ENCODE results near the gene OPN1SW. TPM values are rescaled to one million over a fixed set of nuclear protein-coding genes. Genes with fewer than 3 reads are reported as not detected.
A peak's percentile ranks its signal among the peaks of the same experiment; 100 is the strongest.

OPN1SW gene
- total RNA-seq, 1 experiment from 2014 or later, result not detected

DNA sequence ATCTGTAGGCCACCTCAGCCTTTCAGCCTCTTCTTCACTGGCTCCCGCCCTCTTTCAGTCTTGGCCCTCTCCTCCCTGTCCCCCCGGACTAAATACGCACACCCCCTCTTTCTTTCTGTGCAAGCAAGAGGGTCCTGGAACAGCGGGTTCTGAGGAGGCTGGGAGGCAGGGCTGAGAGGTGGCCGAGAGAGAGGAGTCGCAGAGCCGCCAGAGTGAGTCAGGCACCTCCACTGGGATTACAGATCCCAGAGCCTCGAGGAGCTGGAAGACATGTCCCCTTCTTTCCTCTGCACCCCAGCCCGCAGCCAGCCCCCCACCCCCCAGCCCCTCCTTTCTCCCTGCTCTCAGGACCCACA is 16.4 kb upstream of the OPN1SW start:
- H3K27ac ChIP-seq (ENCODE audit: low read length), result no peak overlapping the region; the same call in 1 of the 2 replicates
- H3K4me3 ChIP-seq (ENCODE audit: low read length), result peak overlapping the region; percentile 97
- H3K79me2 ChIP-seq (ENCODE audit: low read length), result peaks cover 5% of the 10 kb centered on the region; the same call in 1 of the 2 replicates
- DNase-seq, result peak; percentile 48
- H4K20me1 ChIP-seq (ENCODE audit: insufficient read depth, low read depth, low read length), result no peaks in the 10 kb centered on the region
- peak overlapping the region; percentile 91 for H3K4me2 ChIP-seq (ENCODE audit: low read depth, low read length, poor library complexity, severe bottlenecking)
- H3K4me1 ChIP-seq (ENCODE audit: low read length), result peaks cover 19% of the 10 kb centered on the region
- H2AFZ ChIP-seq (ENCODE audit: low read length), result peak overlapping the region; percentile 97
- peak overlapping the region; percentile 93 for H3K9ac ChIP-seq (ENCODE audit: low read length)
- H3K9me2 ChIP-seq (replicated peaks; ENCODE audit: insufficient read depth, low read length), result no peaks in the 10 kb centered on the region
- no peaks in the 10 kb centered on the region for H3K27me3 ChIP-seq (ENCODE audit: low read length)
- H3K36me3 ChIP-seq (ENCODE audit: insufficient read depth, low read length), result no peaks in the 10 kb centered on the region
- no peaks in the 10 kb centered on the region for H3K9me3 ChIP-seq (ENCODE audit: low read length)

GRCh38 chr7:128791121-128791971 is 15.8 kb upstream of the OPN1SW start, which contains the start of gene CCDC136:
TSS of gene CCDC136 (plus strand) at chr7:128791968. CDS start at chr7:128792412, 444 bp downstream.
- Histone ChIP-seq H3K4me1 (ENCODE audit: low read length) (peaks cover 19% of the 10 kb centered on the region), H4K20me1 (ENCODE audit: insufficient read depth, low read depth, low read length) (no peaks in the 10 kb centered on the region), H3K9ac (ENCODE audit: low read length) (peak within 1 kb of the TSS; percentile 93), H3K27me3 (ENCODE audit: low read length) (no peaks in the 10 kb centered on the region), H3K4me2 (ENCODE audit: low read depth, low read length, poor library complexity, severe bottlenecking) (peak within 1 kb of the TSS; percentile 91), H3K9me3 (ENCODE audit: low read length) (no peaks in the 10 kb centered on the region), H3K79me2 (ENCODE audit: low read length) (peaks cover 5% of the 10 kb centered on the region; the same call in 1 of the 2 replicates), H3K27ac (ENCODE audit: low read length) (no peak within 1 kb of the TSS; the same call in 1 of the 2 replicates), H3K36me3 (ENCODE audit: insufficient read depth, low read length) (no peaks in the 10 kb centered on the region), H3K4me3 (ENCODE audit: low read length) (peak within 1 kb of the TSS; percentile 97), H2AFZ (ENCODE audit: low read length) (peak within 1 kb of the TSS; percentile 97), H3K9me2 (replicated peaks; ENCODE audit: insufficient read depth, low read length) (no peaks in the 10 kb centered on the region)
- peak; percentile 89 for DNase-seq

- no peak overlapping the region for H3K27ac ChIP-seq (ENCODE audit: low read length)
- no peaks in the 10 kb centered on the region for H3K36me3 ChIP-seq (ENCODE audit: insufficient read depth, low read length)
Observed at GRCh38 chr7:128790315-128791041, 14.9 kb upstream of the OPN1SW start.

GRCh38 chr7:128788446-128789412 is 13.1 kb upstream of the OPN1SW start:
- H2AFZ ChIP-seq (ENCODE audit: low read length), result no peak overlapping the region
- no peak overlapping the region for H3K9ac ChIP-seq (ENCODE audit: low read length)
- no peak overlapping the region for H3K27ac ChIP-seq (ENCODE audit: low read length)
- H3K27me3 ChIP-seq (ENCODE audit: low read length), result no peaks in the 10 kb centered on the region
- H3K9me3 ChIP-seq (ENCODE audit: low read length), result no peaks in the 10 kb centered on the region
- H3K79me2 ChIP-seq (ENCODE audit: low read length), result peaks cover 5% of the 10 kb centered on the region; the same call in 1 of the 2 replicates
- no peaks in the 10 kb centered on the region for H4K20me1 ChIP-seq (ENCODE audit: insufficient read depth, low read depth, low read length)
- H3K36me3 ChIP-seq (ENCODE audit: insufficient read depth, low read length), result no peaks in the 10 kb centered on the region
- DNase-seq, result no peak
- no peak overlapping the region for H3K4me3 ChIP-seq (ENCODE audit: low read length)
- no peak overlapping the region for H3K4me2 ChIP-seq (ENCODE audit: low read depth, low read length, poor library complexity, severe bottlenecking)
- H3K9me2 ChIP-seq (replicated peaks; ENCODE audit: insufficient read depth, low read length), result no peaks in the 10 kb centered on the region
- H3K4me1 ChIP-seq (ENCODE audit: low read length), result peaks cover 19% of the 10 kb centered on the region

More at GRCh38 chr7:128790315-128791041, 14.9 kb upstream of the OPN1SW start:
- no peak for DNase-seq
- Histone ChIP-seq H3K27me3 (ENCODE audit: low read length) (no peaks in the 10 kb centered on the region), H3K4me3 (ENCODE audit: low read length) (peak overlapping the region; percentile 97), H4K20me1 (ENCODE audit: insufficient read depth, low read depth, low read length) (no peaks in the 10 kb centered on the region), H3K9me2 (replicated peaks; ENCODE audit: insufficient read depth, low read length) (no peaks in the 10 kb centered on the region), H2AFZ (ENCODE audit: low read length) (peak overlapping the region; percentile 82; the same call in 1 of the 2 replicates), H3K9me3 (ENCODE audit: low read length) (no peaks in the 10 kb centered on the region), H3K79me2 (ENCODE audit: low read length) (peaks cover 5% of the 10 kb centered on the region; the same call in 1 of the 2 replicates), H3K4me1 (ENCODE audit: low read length) (peaks cover 19% of the 10 kb centered on the region), H3K9ac (ENCODE audit: low read length) (peak overlapping the region; percentile 93), H3K4me2 (ENCODE audit: low read depth, low read length, poor library complexity, severe bottlenecking) (peak overlapping the region; percentile 91)

DNA sequence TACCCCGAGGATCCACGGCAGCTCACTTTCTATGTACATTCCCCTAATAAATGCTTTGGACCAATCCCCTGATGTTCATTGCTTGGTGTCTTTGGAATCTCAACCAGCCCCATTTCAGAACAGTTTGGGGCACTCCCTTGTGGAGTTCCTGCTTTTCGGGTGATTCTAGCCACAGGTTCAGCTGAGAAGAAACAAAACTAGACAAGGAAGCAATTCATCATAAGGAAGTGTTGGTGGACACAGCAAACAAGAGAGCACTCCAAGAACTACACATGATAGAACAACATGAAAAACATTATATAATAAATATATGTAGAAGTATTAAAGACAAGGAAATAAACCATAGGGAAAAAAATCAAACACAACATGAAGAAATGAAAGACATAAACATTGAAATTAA is 10.1 kb upstream of the OPN1SW start:
- no peaks in the 10 kb centered on the region for H3K9me3 ChIP-seq (ENCODE audit: low read length)
- H4K20me1 ChIP-seq (ENCODE audit: insufficient read depth, low read depth, low read length), result no peaks in the 10 kb centered on the region
- no peak overlapping the region for H3K4me3 ChIP-seq (ENCODE audit: low read length)
- DNase-seq, result no peak
- no peak overlapping the region for H3K9ac ChIP-seq (ENCODE audit: low read length)
- H3K9me2 ChIP-seq (replicated peaks; ENCODE audit: insufficient read depth, low read length), result no peaks in the 10 kb centered on the region
- no peak overlapping the region for H2AFZ ChIP-seq (ENCODE audit: low read length)
- H3K27me3 ChIP-seq (ENCODE audit: low read length), result no peaks in the 10 kb centered on the region
- no peaks in the 10 kb centered on the region for H3K36me3 ChIP-seq (ENCODE audit: insufficient read depth, low read length)
- H3K27ac ChIP-seq (ENCODE audit: low read length), result no peak overlapping the region
- H3K79me2 ChIP-seq (ENCODE audit: low read length), result no peaks in the 10 kb centered on the region
- no peak overlapping the region for H3K4me2 ChIP-seq (ENCODE audit: low read depth, low read length, poor library complexity, severe bottlenecking)
- peaks cover 3% of the 10 kb centered on the region for H3K4me1 ChIP-seq (ENCODE audit: low read length)

- no peak overlapping the region for H3K4me2 ChIP-seq (ENCODE audit: low read depth, low read length, poor library complexity, severe bottlenecking)
- H3K9me2 ChIP-seq (replicated peaks; ENCODE audit: insufficient read depth, low read length), result no peaks in the 10 kb centered on the region
- no peak overlapping the region for H3K9ac ChIP-seq (ENCODE audit: low read length)
- no peaks in the 10 kb centered on the region for H3K36me3 ChIP-seq (ENCODE audit: insufficient read depth, low read length)
- no peaks in the 10 kb centered on the region for H3K79me2 ChIP-seq (ENCODE audit: low read length)
- H3K27ac ChIP-seq (ENCODE audit: low read length), result no peak overlapping the region
- H4K20me1 ChIP-seq (ENCODE audit: insufficient read depth, low read depth, low read length), result no peaks in the 10 kb centered on the region
- H3K27me3 ChIP-seq (ENCODE audit: low read length), result no peaks in the 10 kb centered on the region
- H3K4me1 ChIP-seq (ENCODE audit: low read length), result no peaks in the 10 kb centered on the region
- DNase-seq, result peak; percentile 76
- H3K4me3 ChIP-seq (ENCODE audit: low read length), result no peak overlapping the region
- no peak overlapping the region for H2AFZ ChIP-seq (ENCODE audit: low read length)
- H3K9me3 ChIP-seq (ENCODE audit: low read length), result no peaks in the 10 kb centered on the region
Observed at GRCh38 chr7:128783143-128783861, 7.7 kb upstream of the OPN1SW start.

DNA sequence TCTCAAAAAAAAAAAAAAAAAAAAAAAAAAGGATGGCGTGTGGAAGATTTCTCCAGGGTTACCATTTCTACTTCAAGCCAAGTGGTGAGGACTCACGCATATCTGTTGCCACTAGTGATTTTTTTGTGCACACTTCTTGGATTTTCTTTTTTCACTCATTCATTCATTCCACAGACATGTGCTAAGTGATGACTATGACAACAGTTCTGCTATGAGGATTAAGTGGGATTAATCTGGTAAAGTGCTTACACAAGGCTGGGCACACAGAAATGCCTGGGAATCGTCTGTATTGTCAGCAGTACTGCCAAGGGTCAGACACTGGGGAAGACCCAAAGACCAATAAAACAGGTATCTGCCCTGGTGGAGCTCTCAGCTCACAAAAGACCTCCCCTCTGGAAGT is 6.3 kb upstream of the OPN1SW start:
- no peaks in the 10 kb centered on the region for H3K9me2 ChIP-seq (replicated peaks; ENCODE audit: insufficient read depth, low read length)
- H3K27ac ChIP-seq (ENCODE audit: low read length), result no peak overlapping the region
- DNase-seq, result no peak
- no peak overlapping the region for H2AFZ ChIP-seq (ENCODE audit: low read length)
- H3K27me3 ChIP-seq (ENCODE audit: low read length), result no peaks in the 10 kb centered on the region
- H4K20me1 ChIP-seq (ENCODE audit: insufficient read depth, low read depth, low read length), result no peaks in the 10 kb centered on the region
- no peaks in the 10 kb centered on the region for H3K4me1 ChIP-seq (ENCODE audit: low read length)
- no peak overlapping the region for H3K4me3 ChIP-seq (ENCODE audit: low read length)
- H3K79me2 ChIP-seq (ENCODE audit: low read length), result no peaks in the 10 kb centered on the region
- H3K9me3 ChIP-seq (ENCODE audit: low read length), result no peaks in the 10 kb centered on the region
- no peak overlapping the region for H3K4me2 ChIP-seq (ENCODE audit: low read depth, low read length, poor library complexity, severe bottlenecking)
- H3K9ac ChIP-seq (ENCODE audit: low read length), result no peak overlapping the region
- no peaks in the 10 kb centered on the region for H3K36me3 ChIP-seq (ENCODE audit: insufficient read depth, low read length)

Measured in Karpas-422 (cell line).